GM13976 (cell line): Measurements from ENCODE around the gene SPATA3.
A peak's percentile ranks its signal among the peaks of the same experiment; 100 is the strongest.

Source experiments
- DNase-seq: peaks from one replicate; pipeline ENCODE4 v3.0.0; 2012; ENCODE audit warnings: low spot score
- in situ Hi-C: fragments of 300-500 bp; cut with MboI; formaldehyde crosslinking; loops from one replicate; pipeline ENCODE4 v1.12.0; 2022; ENCODE audit warnings: low sequenced_read_pairs, mixed read lengths, inconsistent platforms; ENCODE audit not compliant: unreplicated experiment
- TF ChIP-seq, protein P1 (sequence below): IDR thresholded peaks from 2 replicates; pipeline ENCODE4 v1.5.1; 2012; ENCODE audit warnings: borderline replicate concordance, mild to moderate bottlenecking; ENCODE audit not compliant: insufficient read depth; ENCODE audit errors: extremely low read depth, missing control alignments, control extremely low read depth

SPATA3 gene

DNA sequence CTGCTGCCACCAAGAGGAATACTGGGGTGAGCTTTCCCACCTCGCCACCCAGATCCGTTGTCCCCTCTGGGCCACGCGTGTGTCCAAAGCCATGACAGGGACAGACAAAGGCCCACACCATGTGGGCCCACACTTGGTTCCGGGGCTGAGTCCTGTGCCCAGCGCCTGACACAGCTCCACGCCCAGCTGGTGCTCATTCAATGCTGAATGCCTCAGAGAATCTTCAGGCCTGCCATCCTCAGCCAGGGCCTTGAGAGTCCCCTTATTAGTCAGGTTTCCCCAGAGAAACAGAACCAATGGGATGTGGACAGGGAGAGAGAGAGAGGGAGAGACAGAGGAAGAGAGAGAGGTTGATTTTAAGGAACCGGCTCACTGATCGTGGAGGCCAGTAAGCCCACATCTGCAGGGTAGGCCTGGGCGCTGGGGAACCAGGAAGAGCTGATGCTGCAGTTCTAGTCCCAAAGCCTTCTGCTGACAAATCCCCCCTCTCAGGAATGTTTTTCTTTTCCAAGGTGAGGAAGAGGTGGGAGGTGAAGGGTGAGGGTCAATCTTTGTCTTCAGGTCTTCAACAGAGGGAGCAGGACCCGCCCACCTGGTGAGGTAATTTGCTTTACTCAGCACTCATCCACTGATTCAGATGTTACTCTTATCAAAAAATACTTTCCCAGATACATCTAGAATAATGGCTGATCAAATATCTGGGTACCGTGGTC is 10.2 kb upstream of the SPATA3 start:
- TF ChIP-seq, protein P1, sequence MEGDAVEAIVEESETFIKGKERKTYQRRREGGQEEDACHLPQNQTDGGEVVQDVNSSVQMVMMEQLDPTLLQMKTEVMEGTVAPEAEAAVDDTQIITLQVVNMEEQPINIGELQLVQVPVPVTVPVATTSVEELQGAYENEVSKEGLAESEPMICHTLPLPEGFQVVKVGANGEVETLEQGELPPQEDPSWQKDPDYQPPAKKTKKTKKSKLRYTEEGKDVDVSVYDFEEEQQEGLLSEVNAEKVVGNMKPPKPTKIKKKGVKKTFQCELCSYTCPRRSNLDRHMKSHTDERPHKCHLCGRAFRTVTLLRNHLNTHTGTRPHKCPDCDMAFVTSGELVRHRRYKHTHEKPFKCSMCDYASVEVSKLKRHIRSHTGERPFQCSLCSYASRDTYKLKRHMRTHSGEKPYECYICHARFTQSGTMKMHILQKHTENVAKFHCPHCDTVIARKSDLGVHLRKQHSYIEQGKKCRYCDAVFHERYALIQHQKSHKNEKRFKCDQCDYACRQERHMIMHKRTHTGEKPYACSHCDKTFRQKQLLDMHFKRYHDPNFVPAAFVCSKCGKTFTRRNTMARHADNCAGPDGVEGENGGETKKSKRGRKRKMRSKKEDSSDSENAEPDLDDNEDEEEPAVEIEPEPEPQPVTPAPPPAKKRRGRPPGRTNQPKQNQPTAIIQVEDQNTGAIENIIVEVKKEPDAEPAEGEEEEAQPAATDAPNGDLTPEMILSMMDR = no peak
- DNase-seq = no peak
- in situ Hi-C loops = loop anchor here (5.0 kb wide), 2 partner anchors 43 to 83 kb away; no protein-coding TSS in a partner anchor

DNA sequence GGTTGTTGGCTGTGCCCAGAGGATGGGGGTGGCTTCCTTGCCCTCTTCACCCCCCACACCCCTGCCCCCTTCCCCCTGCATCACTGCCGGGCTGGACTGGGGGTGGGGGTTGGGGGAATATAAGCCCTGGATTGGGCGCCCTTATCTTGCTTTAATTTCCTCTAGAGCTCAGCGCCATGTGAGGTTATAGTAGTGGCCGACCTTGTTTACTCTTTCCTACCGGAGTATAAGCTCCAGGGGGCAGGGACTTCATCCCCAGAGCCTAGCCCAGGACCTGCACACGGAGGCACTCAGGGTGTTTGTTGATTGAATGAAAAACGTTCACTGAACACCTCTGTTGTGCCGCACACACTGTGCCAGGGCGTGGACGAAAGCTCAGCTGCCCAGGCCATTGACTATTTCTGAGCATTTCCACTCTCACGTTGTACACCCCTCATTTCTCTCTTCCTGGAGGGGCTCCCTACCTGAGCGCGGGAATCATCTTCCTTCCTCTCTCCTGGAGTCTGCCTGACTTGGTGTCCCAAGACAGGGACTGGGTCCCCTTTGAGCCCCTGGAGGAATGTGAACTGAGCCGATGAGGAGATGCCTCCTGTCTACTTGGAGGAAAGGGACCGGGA is 9.3 kb upstream of the SPATA3 start:
- in situ Hi-C loops = loop anchor here (5.0 kb wide), 2 partner anchors 44 to 84 kb away; no protein-coding TSS in a partner anchor
- TF ChIP-seq, protein P1 = no peak

DNA sequence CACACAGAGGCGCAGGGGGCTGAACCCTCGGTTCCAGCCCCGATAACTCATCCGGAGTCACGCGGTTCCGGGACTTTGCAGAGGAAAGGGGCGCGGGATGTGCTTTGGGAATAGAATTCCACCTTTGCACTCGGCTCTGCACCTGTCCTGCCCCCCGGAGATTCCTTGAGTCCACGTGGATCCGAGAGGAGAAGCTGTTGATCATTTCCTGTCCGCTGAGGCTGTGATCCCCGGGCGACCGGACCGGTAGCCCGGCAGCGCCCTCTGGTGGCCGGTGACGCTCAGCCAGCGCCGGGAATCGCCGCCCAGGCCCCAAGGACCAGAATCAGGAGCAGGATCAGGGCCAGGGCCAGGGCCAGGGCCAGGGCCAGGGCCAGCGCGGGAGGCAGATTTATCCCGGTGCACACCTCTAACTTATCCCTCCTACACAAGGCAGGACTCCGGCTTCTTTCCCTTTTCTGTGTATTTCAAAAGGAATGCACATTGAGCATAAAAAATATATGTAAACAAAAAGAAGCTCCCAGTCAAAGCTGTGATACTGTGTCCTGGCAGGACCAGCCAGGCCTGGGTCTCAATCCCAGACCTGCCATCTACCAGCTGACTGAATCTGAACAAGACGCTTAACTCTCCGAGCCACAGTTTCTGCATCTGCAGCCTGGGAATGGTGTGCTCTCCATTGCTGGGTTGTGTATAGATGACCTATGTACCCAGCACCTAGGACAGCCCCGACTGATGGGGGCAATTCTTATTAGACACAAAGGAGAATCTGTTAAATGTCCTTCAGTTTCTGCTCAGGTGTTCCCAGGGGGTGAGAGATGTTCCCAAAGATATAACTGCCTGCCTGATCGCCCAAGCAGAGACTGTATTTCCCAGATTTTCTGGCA is 8.5 kb upstream of the SPATA3 start:
- in situ Hi-C loops = loop anchor here (5.0 kb wide), 2 partner anchors 45 to 85 kb away; no protein-coding TSS in a partner anchor
- TF ChIP-seq, protein P1 = peak; percentile 97
- peak; percentile 92 for DNase-seq

More for the DNA sequence above, 9.3 kb upstream of the SPATA3 start:
- peak; percentile 58 for DNase-seq

DNA sequence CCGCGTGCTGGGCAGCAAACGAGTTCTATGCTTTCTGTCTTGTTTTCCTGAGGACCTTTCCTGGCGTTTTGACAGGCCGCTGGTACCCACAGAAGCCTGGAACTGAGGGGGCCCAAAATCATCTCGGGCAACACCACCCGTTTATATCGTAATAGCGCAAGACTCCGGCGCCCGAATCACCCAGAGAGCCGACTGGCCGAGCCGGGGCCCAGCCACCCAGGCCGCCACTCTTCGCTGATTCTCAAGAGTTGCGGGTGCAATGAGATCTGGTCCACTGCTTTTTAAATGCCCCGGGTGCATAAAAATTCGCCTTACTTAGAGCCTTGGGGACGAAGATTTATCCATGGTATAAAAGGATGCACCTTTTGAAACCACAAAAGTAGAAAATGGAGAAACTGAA is 6.2 kb upstream of the SPATA3 start:
- in situ Hi-C loops = loop anchor here (5.0 to 10.0 kb wide), 3 partner anchors 47 to 145 kb away; no protein-coding TSS in a partner anchor
- DNase-seq = no peak
- TF ChIP-seq, protein P1 = no peak

DNA sequence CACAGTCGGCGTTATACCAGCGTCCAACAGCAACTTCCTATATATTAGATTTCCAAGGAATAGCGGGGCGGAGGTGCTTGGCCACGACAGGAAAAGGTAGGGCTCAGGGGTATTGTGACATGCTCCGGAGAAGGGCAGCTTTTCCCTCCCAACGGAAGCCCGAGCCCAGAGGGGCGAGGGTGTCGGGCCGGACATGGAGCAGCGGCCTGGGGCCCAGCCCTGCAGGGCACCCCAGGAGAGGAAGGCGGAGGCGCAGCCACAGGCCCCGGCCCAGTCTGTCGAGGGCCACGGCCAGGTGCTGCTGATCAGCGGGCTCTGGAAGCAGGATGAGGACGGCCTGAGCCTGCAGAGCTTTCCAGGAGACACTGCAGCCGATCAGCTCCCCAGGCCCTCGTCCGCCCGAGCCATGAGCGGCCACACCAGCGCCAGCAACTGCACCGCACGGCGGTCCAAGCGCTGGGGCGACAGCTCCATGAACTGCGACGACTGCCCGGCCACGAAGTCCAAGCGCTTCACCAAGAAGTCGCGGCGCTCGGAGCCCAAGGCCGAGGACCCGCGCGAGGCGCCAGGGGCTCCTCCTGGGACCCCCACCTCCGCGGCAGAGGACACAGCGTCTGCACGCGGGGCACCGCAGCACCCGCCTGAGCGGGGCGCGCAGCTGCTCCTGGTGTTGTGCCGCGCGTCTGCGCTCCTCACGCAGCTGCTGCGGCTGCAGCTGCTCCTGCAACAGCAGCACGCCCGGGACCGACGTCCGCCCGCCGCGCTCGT is 5.6 kb upstream of the SPATA3 start:
- in situ Hi-C loops = loop anchor here (10.0 kb wide), 1 partner anchor 146 kb away; no protein-coding TSS in a partner anchor
- TF ChIP-seq, protein P1 = no peak
- no peak for DNase-seq
